B cell (primary cell): ENCODE measurements around the gene RAPGEF1. TPM values are rescaled to one million over a fixed set of nuclear protein-coding genes. Genes with fewer than 3 reads are reported as not detected.

Source experiments
- ATAC-seq: fragments of 200-7000 bp; cut with Tn5 transposase; one replicate; pipeline ENCODE4 v1.10.0; 2021; ENCODE audit warnings: low read depth, mild to moderate bottlenecking, moderate number of reproducible peaks, moderate library complexity
- CTCF ChIA-PET: fragments of 350-600 bp; sonication (Branson Sonifier 250); formaldehyde crosslinking; loops from one replicate; lab custom pipeline; 2021; ENCODE audit warnings: antibody characterized with exemption, inconsistent platforms; lab: Charles Lee
- POLR2A ChIA-PET: fragments of 350-600 bp; sonication (Branson Sonifier 250); formaldehyde crosslinking; loops from one replicate; lab custom pipeline; 2021; ENCODE audit warnings: antibody characterized with exemption; lab: Charles Lee
- DNase-seq: peaks from one replicate; pipeline ENCODE4 v3.0.0; 2013
- H2AFZ ChIP-seq: 2 replicates; pipeline ENCODE4 v1.6.1; 2012; ENCODE audit warnings: mild to moderate bottlenecking, low read depth, low read length; ENCODE audit not compliant: insufficient read depth, poor library complexity, severe bottlenecking
- H3K27ac ChIP-seq, 2 donors: 1 replicate in 1 of 2; 2 replicates in 1 of 2; pipeline ENCODE4 v1.5.1; 2012 to 2013; ENCODE audit warnings: low read length in 2 of 2, mild to moderate bottlenecking in 2 of 2, moderate library complexity in 1 of 2
- H3K27me3 ChIP-seq, 4 experiments: fragments of 200-600 bp in 1 of 4; sonication (generic) in 1 of 4; replicated peaks in 1 of 4; 1 replicate in 2 of 4; 2 replicates in 2 of 4; pipeline versions ENCODE4 v1.6.1 to v1.7.0; 2013 to 2016; ENCODE audit warnings: low read length in 3 of 4, mild to moderate bottlenecking in 2 of 4, mixed read lengths in 1 of 4, moderate library complexity in 1 of 4; ENCODE audit not compliant: insufficient read depth in 4 of 4, control insufficient read depth in 3 of 4; ENCODE audit errors: control extremely low read depth in 1 of 4
- H3K36me3 ChIP-seq, 2 experiments: replicated peaks in 1 of 2; 1 replicate in 1 of 2; 2 replicates in 1 of 2; pipeline versions ENCODE4 v1.6.1 to v1.7.1; 2013; ENCODE audit warnings: low read length in 1 of 2; ENCODE audit not compliant: insufficient read depth in 2 of 2, control insufficient read depth in 1 of 2; ENCODE audit errors: control extremely low read depth in 1 of 2, extremely low read depth in 1 of 2
- H3K4me1 ChIP-seq, 2 donors: fragments of 200-600 bp in 1 of 2; sonication (generic) in 1 of 2; 1 replicate in 1 of 2; 2 replicates in 1 of 2; pipeline versions ENCODE4 v1.5.1 to v1.6.1; 2013 to 2017; ENCODE audit warnings: low read length in 2 of 2; ENCODE audit not compliant: control insufficient read depth in 2 of 2, insufficient read depth in 2 of 2
- H3K4me2 ChIP-seq: replicated peaks from 2 replicates; pipeline ENCODE3; 2012; ENCODE audit warnings: mild to moderate bottlenecking, low read depth, low read length; ENCODE audit not compliant: poor library complexity, severe bottlenecking
- H3K4me3 ChIP-seq, 5 experiments: fragments of 200-600 bp in 1 of 5; sonication (generic) in 1 of 5; 1 replicate in 3 of 5; 2 replicates in 2 of 5; pipeline versions ENCODE4 v1.5.1 to v1.7.0; 2011 to 2016; ENCODE audit warnings: low read length in 4 of 5, mild to moderate bottlenecking in 4 of 5, low read depth in 2 of 5, control low read depth in 1 of 5, moderate library complexity in 1 of 5; ENCODE audit not compliant: insufficient read depth in 1 of 5; ENCODE audit errors: control extremely low read depth in 1 of 5, extremely low read depth in 1 of 5
- H3K79me2 ChIP-seq: fragments of 200-600 bp; sonication (generic); one replicate; pipeline ENCODE4 v1.6.0; 2016; ENCODE audit warnings: low read length; ENCODE audit not compliant: control insufficient read depth, insufficient read depth
- H3K9ac ChIP-seq: fragments of 200-600 bp; sonication (generic); 2 replicates; pipeline ENCODE4 v1.6.1; 2017; ENCODE audit warnings: mild to moderate bottlenecking, low read length, moderate library complexity
- H3K9me3 ChIP-seq, 3 donors: one replicate each; pipeline versions ENCODE4 v1.6.1 to v1.7.1; 2013; ENCODE audit warnings: low read length in 2 of 3; ENCODE audit not compliant: control insufficient read depth in 2 of 3, insufficient read depth in 1 of 3; ENCODE audit errors: control extremely low read depth in 1 of 3
- H4K20me1 ChIP-seq: 2 replicates; pipeline ENCODE4 v1.6.0; 2012; ENCODE audit warnings: mild to moderate bottlenecking, low read length; ENCODE audit not compliant: insufficient read depth, control insufficient read depth, poor library complexity, severe bottlenecking
- H3K27ac Mint-ChIP-seq: one replicate; pipeline ENCODE4 v1.8.0; 2021; ENCODE audit warnings: mixed read lengths
- H3K27me3 Mint-ChIP-seq: one replicate; pipeline ENCODE4 v1.8.0; 2021; ENCODE audit warnings: mixed read lengths
- H3K4me1 Mint-ChIP-seq: one replicate; pipeline ENCODE4 v1.8.0; 2021; ENCODE audit warnings: mixed read lengths
- H3K4me3 Mint-ChIP-seq: one replicate; pipeline ENCODE4 v1.8.0; 2021; ENCODE audit warnings: mixed read lengths
- H3K9me3 Mint-ChIP-seq: one replicate; pipeline ENCODE4 v1.8.0; 2022; ENCODE audit warnings: mixed read lengths; ENCODE audit not compliant: insufficient read depth
- CTCF ChIP-seq: fragments of 200-600 bp; IDR thresholded peaks from one replicate; pipeline ENCODE4 v1.8.0; 2022; ENCODE audit warnings: antibody characterized with exemption, mild to moderate bottlenecking
- EZH2 ChIP-seq: IDR thresholded peaks from 2 replicates; pipeline ENCODE4 v1.6.1; 2012; ENCODE audit warnings: borderline replicate concordance, low read depth, mild to moderate bottlenecking, moderate library complexity, low read length; ENCODE audit not compliant: insufficient read depth, poor library complexity, severe bottlenecking
- WGBS: methylation state at CpG from one replicate; pipeline ENCODE4 v1.1.5; 2013; ENCODE audit warnings: missing lambda C conversion rate; ENCODE audit not compliant: insufficient coverage; 5-methylcytosine and 5-hydroxymethylcytosine counted together
- intact Hi-C: fragments of 100-400 bp; cut with micrococcal nuclease; formaldehyde crosslinking; loops from one replicate; pipeline ENCODE4 v1.10.0; 2022
- polyA plus RNA-seq: library from polyadenylated mRNA; depleted of rRNA; stranded (reverse); fragments of >200 nt; gene quantifications from 2 replicates; pipeline ENCODE4 v1.2.3, GENCODE V29; 2012
- total RNA-seq, 2 donors: library from RNA; stranded (reverse); fragments of 120-200 nt in 1 of 2; gene quantifications; 1 replicate in 1 of 2; 2 replicates in 1 of 2; pipeline versions ENCODE4 v1.2.3 to v1.2.4, GENCODE V29; 2013 to 2022

Gene RAPGEF1
- total and polyA plus RNA-seq, 2 donors (not counting 1 experiment from before 2014, with no cell fraction given) = 134 to 447 TPM

- no peaks in the 10 kb centered on the region for H3K9me3 ChIP-seq
- H3K79me2 ChIP-seq = peaks cover 100% of the 10 kb centered on the region
- peaks cover 79% of the 10 kb centered on the region for H4K20me1 ChIP-seq
- H3K27me3 ChIP-seq = no peaks in the 10 kb centered on the region
- Mint-ChIP-seq H3K4me1 (peaks cover 86% of the 10 kb centered on the region), H3K27ac (no peak overlapping the region), H3K27me3 (no peaks in the 10 kb centered on the region), H3K9me3 (no peaks in the 10 kb centered on the region), H3K4me3 (peak overlapping the region; percentile 20)
- 80% methylated on average over 1 of the region's 3 CpGs for WGBS
- TF ChIP-seq EZH2 (no peak), CTCF (no peak)
- peak overlapping the region; percentile 35 for H3K4me2 ChIP-seq
- H3K36me3 ChIP-seq = peaks cover 0 to 5% of the 10 kb centered on the region in 2 experiments
- CTCF ChIA-PET = no interaction called here
- peak overlapping the region in 1 of 2 donors; percentile 52 for H3K27ac ChIP-seq
- H3K9ac ChIP-seq = no peak overlapping the region
- intact Hi-C loops = loop anchor here (5.0 kb wide), 1 partner anchor 37 kb away; no protein-coding TSS in a partner anchor
- H2AFZ ChIP-seq = no peak overlapping the region
- no peak overlapping the region for H3K4me3 ChIP-seq
- DNase-seq (no peak), ATAC-seq (no peak)
- H3K4me1 ChIP-seq = peaks cover 49 to 53% of the 10 kb centered on the region in 2 donors
- POLR2A ChIA-PET = no interaction called here
Observed at GRCh38 chr9:131690462-131690861, 49.4 kb downstream of the RAPGEF1 start.

GRCh38 chr9:131688377-131688776 is 51.5 kb downstream of the RAPGEF1 start:
- POLR2A ChIA-PET = no interaction called here
- Histone ChIP-seq H3K9ac (no peak overlapping the region), H3K4me2 (no peak overlapping the region), H3K9me3 (no peaks in the 10 kb centered on the region), H3K79me2 (peaks cover 100% of the 10 kb centered on the region), H3K27me3 (no peaks in the 10 kb centered on the region), H3K4me1 (peaks cover 42 to 45% of the 10 kb centered on the region in 2 donors), H2AFZ (no peak overlapping the region), H3K4me3 (no peak overlapping the region), H3K27ac (peak overlapping the region in 1 of 2 donors; percentile 0), H3K36me3 (no peaks in the 10 kb centered on the region), H4K20me1 (peaks cover 62% of the 10 kb centered on the region)
- TF ChIP-seq CTCF (no peak), EZH2 (no peak)
- DNase-seq (no peak), ATAC-seq (no peak)
- Mint-ChIP-seq H3K27ac (no peak overlapping the region), H3K4me1 (peaks cover 87% of the 10 kb centered on the region), H3K27me3 (no peaks in the 10 kb centered on the region), H3K4me3 (no peak overlapping the region), H3K9me3 (no peaks in the 10 kb centered on the region)
- CTCF ChIA-PET = no interaction called here
- no CpG with 5 or more reads among the region's 3 CpGs for WGBS
- intact Hi-C loops = no loop called here
